Ovary (tissue), 9 donors: ENCODE results near the gene NLN. TPM values are rescaled to one million over a fixed set of nuclear protein-coding genes. Genes with fewer than 3 reads are reported as not detected.

Experiments used
- DNase-seq, 5 donors: peaks; one replicate each; pipeline ENCODE4 v3.0.0-alpha.2; 2019 to 2020
- H3K27ac ChIP-seq, 2 donors: fragments of 200-600 bp; one replicate each; pipeline versions ENCODE4 v1.5.1 to v1.8.0; 2019 to 2022
- H3K27me3 ChIP-seq: fragments of 200-600 bp; one replicate; pipeline ENCODE4 v1.8.0; 2022
- H3K36me3 ChIP-seq: fragments of 200-600 bp; sonication (generic); one replicate; pipeline ENCODE4 v1.5.1; 2019
- H3K4me1 ChIP-seq: one replicate; pipeline ENCODE4 v1.8.1; 2013; ENCODE audit warnings: mild to moderate bottlenecking, moderate library complexity; ENCODE audit not compliant: insufficient read depth
- H3K4me3 ChIP-seq: fragments of 200-600 bp; sonication (generic); one replicate; pipeline ENCODE4 v1.5.1; 2017
- H3K9me3 ChIP-seq, 2 donors: fragments of 200-600 bp in 1 of 2; sonication (generic) in 1 of 2; one replicate each; pipeline versions ENCODE4 v1.5.1 to v1.8.1; 2013 to 2019; ENCODE audit warnings: mild to moderate bottlenecking in 1 of 2, moderate library complexity in 1 of 2
- EP300 ChIP-seq: sonication (generic); formaldehyde crosslinking; IDR thresholded peaks from one replicate; pipeline ENCODE4 v1.6.1; 2017; ENCODE audit warnings: antibody characterized with exemption
- POLR2A ChIP-seq: fragments of 450-650 bp; IDR thresholded peaks from one replicate; pipeline ENCODE4 v1.6.1; 2017; ENCODE audit warnings: antibody characterized with exemption, mild to moderate bottlenecking, moderate library complexity
- WGBS, 3 donors: extraction: QIAGEN DNeasy Blood & Tissue Kit in 1 of 3; methylation state at CpG; one replicate each; pipeline versions ENCODE4 v1.1.5 to v1.1.7; 2013 to 2017; 5-methylcytosine and 5-hydroxymethylcytosine counted together
- intact Hi-C, 4 donors: fragments of 100-400 bp; cut with DNase I; formaldehyde crosslinking; loops; one replicate each; pipeline versions ENCODE4 v1.11.0 to v1.15.1; 2022 to 2023
- polyA plus RNA-seq, 2 donors: library from polyadenylated mRNA; stranded (reverse); fragments of 200-250 nt in 1 of 2; fragments of 350-450 nt in 1 of 2; fragmentation: Illumina TruSeq in 1 of 2; extraction: RNeasy Lipid Tissue Mini Kit (QIAGEN cat#74804) in 1 of 2; gene quantifications; one replicate each; pipeline ENCODE4 v1.2.3, GENCODE V29; 2013 to 2014
- total RNA-seq, 7 donors: library from RNA; depleted of rRNA in 2 of 7; stranded (reverse); fragments of >200 nt in 2 of 7; fragmentation: NEBNext Ultra II Directional in 3 of 7; extraction: Animal tissue kit (Norgen Biotek cat#: 25700) in 3 of 7; gene quantifications; one replicate each; pipeline versions ENCODE4 v1.1.0 to v1.2.4, GENCODE V29; 2016 to 2023
- TF ChIP-seq, protein P1 (sequence below), 3 donors: fragments of 450-650 bp in 2 of 3; fragments of 200-600 bp in 1 of 3; IDR thresholded peaks; one replicate each; pipeline versions ENCODE4 v1.5.1 to v1.8.0; 2016 to 2022; ENCODE audit warnings: antibody characterized with exemption in 3 of 3, mild to moderate bottlenecking in 1 of 3
- donor health status: DM: no; HTN: no; CAD: no; lungs with moderate emphysema.
- donor health status: DM: no; HTN: no; CAD: no.
- donor health status: Bipolar disorder and iron deficiency.
- donor health status: DM: yes; HTN: yes; CAD: no.
- donor health status: DM: no; HTN: no; CAD: no.
- donor health status: DM: yes; HTN: yes; CAD: no.

NLN gene
- total and polyA plus RNA-seq, 9 donors: 2.3 to 16.3 (median 8.2) TPM

DNA sequence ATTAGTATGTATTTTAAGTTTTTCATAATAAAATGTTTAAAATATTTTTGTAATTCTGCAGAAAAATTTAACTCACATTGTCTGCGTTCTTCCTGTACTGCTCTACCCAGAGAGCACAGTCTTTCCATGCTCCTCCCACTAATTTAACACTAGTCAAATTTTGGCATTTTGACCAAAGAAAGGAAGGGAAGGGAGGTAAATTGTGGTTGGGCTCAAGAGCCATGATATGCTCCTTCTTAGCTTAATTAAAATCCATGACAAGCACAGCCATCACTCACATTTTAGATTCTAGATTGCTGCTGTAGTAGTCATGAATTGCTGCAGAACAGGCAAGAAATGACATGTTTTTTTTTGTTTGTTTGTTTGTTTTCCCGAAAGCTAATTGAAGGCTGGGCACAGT, 98.4 kb downstream of the NLN start:
- DNase-seq: no peak
- WGBS, 3 donors: 92 to 96% (median 93%) methylated on average over 2 of the region's 2 CpGs
- Histone ChIP-seq H3K4me3 (no peak overlapping the region), H3K36me3 (no peaks in the 10 kb centered on the region), H3K4me1 (no peaks in the 10 kb centered on the region), H3K27me3 (no peaks in the 10 kb centered on the region), H3K9me3 (no peaks in the 10 kb centered on the region), H3K27ac (no peak overlapping the region)
- intact Hi-C loops: no loop called here
- TF ChIP-seq, protein P1, sequence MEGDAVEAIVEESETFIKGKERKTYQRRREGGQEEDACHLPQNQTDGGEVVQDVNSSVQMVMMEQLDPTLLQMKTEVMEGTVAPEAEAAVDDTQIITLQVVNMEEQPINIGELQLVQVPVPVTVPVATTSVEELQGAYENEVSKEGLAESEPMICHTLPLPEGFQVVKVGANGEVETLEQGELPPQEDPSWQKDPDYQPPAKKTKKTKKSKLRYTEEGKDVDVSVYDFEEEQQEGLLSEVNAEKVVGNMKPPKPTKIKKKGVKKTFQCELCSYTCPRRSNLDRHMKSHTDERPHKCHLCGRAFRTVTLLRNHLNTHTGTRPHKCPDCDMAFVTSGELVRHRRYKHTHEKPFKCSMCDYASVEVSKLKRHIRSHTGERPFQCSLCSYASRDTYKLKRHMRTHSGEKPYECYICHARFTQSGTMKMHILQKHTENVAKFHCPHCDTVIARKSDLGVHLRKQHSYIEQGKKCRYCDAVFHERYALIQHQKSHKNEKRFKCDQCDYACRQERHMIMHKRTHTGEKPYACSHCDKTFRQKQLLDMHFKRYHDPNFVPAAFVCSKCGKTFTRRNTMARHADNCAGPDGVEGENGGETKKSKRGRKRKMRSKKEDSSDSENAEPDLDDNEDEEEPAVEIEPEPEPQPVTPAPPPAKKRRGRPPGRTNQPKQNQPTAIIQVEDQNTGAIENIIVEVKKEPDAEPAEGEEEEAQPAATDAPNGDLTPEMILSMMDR (IDR thresholded peaks at IDR 0.05): no peak
- no peak for TF ChIP-seq EP300
- no peak for TF ChIP-seq POLR2A

DNA sequence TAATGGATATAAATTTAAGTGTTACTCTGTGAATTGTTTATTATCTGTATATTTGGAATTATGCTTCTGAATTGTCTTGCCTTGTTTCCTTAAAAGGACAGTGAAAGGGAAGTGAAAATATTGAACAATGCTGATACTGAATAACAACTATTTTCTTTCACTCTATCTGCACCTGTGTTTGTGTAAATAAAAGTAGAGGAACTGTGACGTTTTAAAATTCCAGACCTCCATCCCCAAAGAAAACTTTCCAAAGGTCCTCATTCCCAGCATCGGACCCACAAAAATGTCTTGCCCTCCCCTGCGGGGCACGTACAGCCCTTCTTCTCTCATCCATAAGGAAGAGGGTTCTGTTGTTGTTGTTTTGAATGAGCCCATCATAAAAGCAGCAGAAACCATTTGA, 100.0 kb downstream of the NLN start:
- no peaks in the 10 kb centered on the region for H3K36me3 ChIP-seq
- no peaks in the 10 kb centered on the region for H3K9me3 ChIP-seq
- TF ChIP-seq EP300 (no peak), POLR2A (no peak)
- TF ChIP-seq, protein P1 (IDR thresholded peaks at IDR 0.05): no peak
- H3K27ac ChIP-seq: no peak overlapping the region
- no peaks in the 10 kb centered on the region for H3K4me1 ChIP-seq
- intact Hi-C loops: no loop called here
- no peak for DNase-seq
- no peak overlapping the region for H3K4me3 ChIP-seq
- whole genome bisulfite sequencing, 3 donors: 77 to 83% (median 82%) methylated on average over 4 of the region's 4 CpGs
- no peaks in the 10 kb centered on the region for H3K27me3 ChIP-seq

DNA sequence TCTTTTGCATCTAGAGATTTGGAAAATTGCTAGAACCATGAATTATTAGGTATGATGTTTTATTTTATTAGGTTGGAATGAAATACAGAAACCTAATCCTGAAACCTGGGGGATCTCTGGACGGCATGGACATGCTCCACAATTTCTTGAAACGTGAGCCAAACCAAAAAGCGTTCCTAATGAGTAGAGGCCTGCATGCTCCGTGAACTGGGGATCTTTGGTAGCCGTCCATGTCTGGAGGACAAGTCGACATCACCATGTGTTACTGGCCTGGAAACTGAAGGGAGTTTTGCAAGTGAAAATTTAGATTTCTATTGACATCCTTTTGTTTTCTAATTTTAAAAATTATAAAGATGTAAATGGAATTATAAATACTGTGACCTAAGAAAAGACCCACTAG, 100.7 kb downstream of the NLN start:
- intact Hi-C loops: no loop called here
- 79 to 89% (median 88%) methylated on average over 6 of the region's 6 CpGs for WGBS, 3 donors
- Histone ChIP-seq H3K27me3 (no peaks in the 10 kb centered on the region), H3K27ac (no peak overlapping the region), H3K9me3 (no peaks in the 10 kb centered on the region), H3K4me1 (no peaks in the 10 kb centered on the region), H3K36me3 (no peaks in the 10 kb centered on the region), H3K4me3 (no peak overlapping the region)
- TF ChIP-seq, protein P1 (IDR thresholded peaks at IDR 0.05): no peak
- no peak for DNase-seq

DNA sequence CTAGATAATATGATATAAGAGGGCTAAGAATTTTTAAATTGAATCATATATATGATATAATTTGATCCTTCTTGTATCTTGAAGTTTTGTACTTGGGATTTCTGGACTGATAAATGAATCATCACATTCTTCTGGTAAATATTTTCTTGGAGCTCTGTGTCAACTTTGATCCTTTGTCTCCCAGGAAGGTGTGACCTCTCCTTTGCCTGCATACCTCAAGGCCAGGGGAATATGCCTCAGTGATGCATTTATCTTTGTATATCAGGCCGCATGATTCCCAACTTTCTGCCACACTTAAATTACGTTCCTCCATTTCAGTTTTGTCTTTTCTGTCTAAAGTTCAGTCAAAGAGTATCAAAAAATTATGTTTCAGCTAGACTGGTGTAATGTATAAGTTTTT, 101.2 kb downstream of the NLN start:
- H3K4me3 ChIP-seq: no peak overlapping the region
- H3K27ac ChIP-seq: no peak overlapping the region
- H3K4me1 ChIP-seq: no peaks in the 10 kb centered on the region
- intact Hi-C loops: no loop called here
- DNase-seq: no peak
- no peaks in the 10 kb centered on the region for H3K9me3 ChIP-seq
- TF ChIP-seq, protein P1 (IDR thresholded peaks at IDR 0.05): no peak
- no peak for TF ChIP-seq EP300
- WGBS, 3 donors: 95 to 96% (median 95%) methylated on average over 2 of the region's 2 CpGs
- H3K27me3 ChIP-seq: no peaks in the 10 kb centered on the region
- H3K36me3 ChIP-seq: no peaks in the 10 kb centered on the region
